Aorta (tissue), 5 donors: Measurements from ENCODE around the gene PAFAH1B1. TPM values are rescaled to one million over a fixed set of nuclear protein-coding genes. Genes with fewer than 3 reads are reported as not detected.
"Not testable (repeated sequence)": the region's sequence is repeated elsewhere in the genome, so short reads cannot be mapped to it uniquely, and the experiment has no call there.

ENCODE experiments used
- ATAC-seq: fragments of 200-7000 bp; cut with Tn5 transposase; one replicate; pipeline ENCODE4 v1.9.1; 2022; ENCODE audit warnings: moderate library complexity; ENCODE audit not compliant: low FRiP score
- DNase-seq, 2 donors: peaks; one replicate each; pipeline ENCODE4 v3.0.0-alpha.2; 2020
- H3K27ac ChIP-seq, 2 donors: one replicate each; pipeline ENCODE4 v1.5.1; 2013; ENCODE audit warnings: low read length in 2 of 2, mild to moderate bottlenecking in 2 of 2, moderate library complexity in 2 of 2, control low read depth in 1 of 2, inconsistent platforms in 1 of 2, low read depth in 1 of 2
- H3K27me3 ChIP-seq, 2 donors: one replicate each; pipeline ENCODE4 v1.6.1; 2013; ENCODE audit warnings: control low read depth in 1 of 2, low read length in 1 of 2, mild to moderate bottlenecking in 1 of 2, moderate library complexity in 1 of 2; ENCODE audit not compliant: insufficient read depth in 2 of 2, control insufficient read depth in 1 of 2
- H3K36me3 ChIP-seq, 2 donors: one replicate each; pipeline ENCODE4 v1.6.1; 2013; ENCODE audit warnings: control low read depth in 1 of 2, low read length in 1 of 2, mild to moderate bottlenecking in 1 of 2; ENCODE audit not compliant: insufficient read depth in 2 of 2, control insufficient read depth in 1 of 2
- H3K4me1 ChIP-seq, 2 donors: one replicate each; pipeline ENCODE4 v1.6.1; 2013; ENCODE audit warnings: low read length in 2 of 2, control low read depth in 1 of 2, mild to moderate bottlenecking in 1 of 2, moderate library complexity in 1 of 2; ENCODE audit not compliant: insufficient read depth in 2 of 2, control insufficient read depth in 1 of 2
- H3K4me3 ChIP-seq, 2 donors: one replicate each; pipeline ENCODE4 v1.5.1; 2013; ENCODE audit warnings: low read length in 2 of 2, control low read depth in 1 of 2, mild to moderate bottlenecking in 1 of 2
- H3K9me3 ChIP-seq: one replicate; pipeline ENCODE4 v1.6.1; 2013; ENCODE audit warnings: mild to moderate bottlenecking, low read length; ENCODE audit not compliant: control insufficient read depth
- WGBS, 2 donors: extraction: QIAGEN DNeasy Blood & Tissue Kit; methylation state at CpG; one replicate each; pipeline ENCODE4 v1.1.7; 2013; 5-methylcytosine and 5-hydroxymethylcytosine counted together
- intact Hi-C, 2 donors: fragments of 100-400 bp; cut with DNase I; formaldehyde crosslinking; loops; one replicate each; pipeline versions ENCODE4 v1.14.2 to v1.15.0; 2022
- polyA plus RNA-seq, 2 donors: library from polyadenylated mRNA; stranded (reverse); fragments of 200-250 nt; gene quantifications; one replicate each; pipeline ENCODE4 v1.2.3, GENCODE V29; 2013
- total RNA-seq, 2 donors: library from RNA; stranded (reverse); fragmentation: NEBNext Ultra II Directional; extraction: Animal tissue kit (Norgen Biotek cat#: 25700); gene quantifications; one replicate each; pipeline ENCODE4 v1.2.1, GENCODE V29; 2021
- donor health status: healthy with polysubstance abuse.
- donor health status: Bipolar disorder and iron deficiency.
- donor health status: DM: no; HTN: no; CAD: no.
- donor health status: DM: no; HTN: no; CAD: no.
- donor health status: DM: yes; HTN: yes; CAD: no.

Gene PAFAH1B1
- total and polyA plus RNA-seq, 4 donors: 47.0 to 176 (median 111) TPM

DNA sequence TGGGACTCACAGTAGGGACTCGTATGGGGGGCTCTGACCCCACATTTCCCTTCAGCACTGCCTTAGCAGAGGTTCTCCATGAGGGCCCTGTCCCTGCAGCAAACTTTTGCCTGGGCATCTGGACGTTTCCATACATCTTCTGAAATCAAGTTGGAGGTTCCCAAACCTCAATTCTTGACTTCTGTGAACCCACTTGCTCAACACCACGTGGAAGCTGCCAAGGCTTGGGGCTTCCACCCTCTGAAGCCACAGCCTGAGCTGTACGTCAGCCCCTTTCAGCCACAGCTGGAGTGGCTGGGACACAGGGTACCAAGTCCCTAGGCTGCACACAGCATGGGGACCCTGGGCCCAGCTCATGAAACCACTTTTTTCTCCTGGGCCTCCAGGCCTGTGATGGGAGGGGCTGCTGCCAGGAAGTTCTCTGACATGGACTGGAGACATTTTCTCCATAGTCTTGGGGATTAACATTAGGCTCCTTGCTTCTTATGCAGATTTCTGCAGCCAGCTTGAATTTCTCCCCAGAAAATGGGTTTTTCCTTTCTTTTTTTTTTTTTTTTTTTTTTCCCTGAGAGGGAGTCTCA is 29.4 kb downstream of the PAFAH1B1 start:
- intact Hi-C loops, H3K27ac ChIP-seq, H3K36me3 ChIP-seq, H3K27me3 ChIP-seq, ATAC-seq, H3K4me1 ChIP-seq, H3K9me3 ChIP-seq, H3K4me3 ChIP-seq: not testable (repeated sequence)
- DNase-seq: peak in 1 of 2 donors; percentile 33
- WGBS, 2 donors: 79 to 83% methylated on average over 4 of the region's 4 CpGs

DNA sequence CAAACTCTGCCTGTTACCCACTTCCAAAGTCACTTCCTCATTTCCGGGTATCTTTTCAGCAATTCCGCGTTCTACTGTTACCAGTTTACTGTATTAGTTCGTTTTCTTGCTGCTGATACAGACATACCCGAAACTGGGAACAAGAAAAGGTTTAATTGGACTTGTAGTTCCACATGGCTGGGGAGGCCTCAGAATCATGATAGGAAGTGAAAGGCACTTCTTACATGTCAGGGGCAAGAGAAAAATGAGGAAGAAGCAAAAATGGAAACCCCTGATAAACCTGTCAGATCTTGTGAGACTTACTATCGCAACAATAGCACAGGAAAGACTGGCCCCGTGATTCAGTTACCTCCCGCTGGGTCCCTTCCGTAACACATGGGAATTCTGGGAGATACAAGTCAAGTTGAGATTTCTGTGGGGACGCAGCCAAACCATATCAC is 30.9 kb downstream of the PAFAH1B1 start:
- Histone ChIP-seq H3K27me3 (no peaks in the 10 kb centered on the region), H3K9me3 (no peaks in the 10 kb centered on the region), H3K4me1 (no peaks in the 10 kb centered on the region), H3K27ac (no peak overlapping the region), H3K36me3 (no peaks in the 10 kb centered on the region), H3K4me3 (no peak overlapping the region)
- ATAC-seq (no peak), DNase-seq (no peak)
- intact Hi-C loops: no loop called here
- 78 to 83% methylated on average over 10 of the region's 10 CpGs for WGBS, 2 donors

DNA sequence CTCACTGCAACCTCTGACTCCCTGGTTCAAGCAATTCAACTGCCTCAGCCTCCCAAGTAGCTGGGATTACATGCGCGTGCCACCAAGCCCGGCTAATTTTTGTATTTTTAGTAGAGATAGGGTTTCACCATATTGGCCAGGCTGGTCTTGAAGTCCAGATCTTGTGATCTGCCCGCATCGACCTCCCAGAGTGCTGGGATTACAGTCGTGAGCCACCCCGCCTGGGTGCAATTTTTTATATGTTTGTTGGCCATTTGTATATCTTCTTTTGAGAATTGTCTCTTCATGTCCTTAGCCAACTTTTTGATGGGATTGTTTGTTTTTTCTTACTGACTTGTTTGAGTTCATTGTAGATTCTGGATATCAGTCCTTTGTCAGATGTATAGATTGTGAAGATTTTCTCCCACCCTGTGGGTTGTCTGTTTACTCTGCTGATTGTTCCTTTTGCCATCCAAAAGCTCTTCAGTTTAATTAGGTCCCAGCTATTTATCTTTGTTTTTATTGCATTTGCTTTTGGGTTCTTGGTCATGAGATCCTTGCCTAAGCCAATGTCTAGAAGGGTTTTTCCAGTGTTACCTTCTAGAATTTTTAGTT is 33.3 kb downstream of the PAFAH1B1 start:
- H3K4me1 ChIP-seq, ATAC-seq, H3K27ac ChIP-seq, H3K9me3 ChIP-seq, H3K27me3 ChIP-seq, DNase-seq, H3K36me3 ChIP-seq, H3K4me3 ChIP-seq, intact Hi-C loops: not testable (repeated sequence)
- 96 to 98% methylated on average over 7 of the region's 7 CpGs for WGBS, 2 donors

DNA sequence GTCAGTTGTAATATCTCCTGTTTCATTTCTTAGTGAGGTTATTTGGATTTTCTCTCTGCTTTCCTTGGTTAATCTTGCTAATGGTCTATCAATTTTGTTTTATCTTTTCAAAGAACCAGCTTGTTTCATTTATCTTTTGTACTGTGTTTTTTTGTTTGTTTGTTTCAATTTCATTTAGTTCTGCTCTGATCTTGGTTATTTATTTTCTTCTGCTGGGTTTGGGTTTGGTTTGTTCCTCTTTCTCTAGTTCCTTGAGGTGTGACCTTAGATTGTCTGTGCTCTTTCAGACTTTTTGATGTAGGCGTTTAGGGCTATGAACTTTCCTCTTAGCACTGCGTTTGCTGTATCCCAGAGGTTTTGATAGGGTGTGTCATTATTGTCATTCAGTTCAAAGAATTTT is 35.5 kb downstream of the PAFAH1B1 start:
- H3K27ac ChIP-seq, H3K36me3 ChIP-seq, H3K4me1 ChIP-seq, DNase-seq, H3K27me3 ChIP-seq, intact Hi-C loops, H3K4me3 ChIP-seq, ATAC-seq, H3K9me3 ChIP-seq: not testable (repeated sequence)
- WGBS, 2 donors: 91 to 94% methylated on average over 2 of the region's 2 CpGs

DNA sequence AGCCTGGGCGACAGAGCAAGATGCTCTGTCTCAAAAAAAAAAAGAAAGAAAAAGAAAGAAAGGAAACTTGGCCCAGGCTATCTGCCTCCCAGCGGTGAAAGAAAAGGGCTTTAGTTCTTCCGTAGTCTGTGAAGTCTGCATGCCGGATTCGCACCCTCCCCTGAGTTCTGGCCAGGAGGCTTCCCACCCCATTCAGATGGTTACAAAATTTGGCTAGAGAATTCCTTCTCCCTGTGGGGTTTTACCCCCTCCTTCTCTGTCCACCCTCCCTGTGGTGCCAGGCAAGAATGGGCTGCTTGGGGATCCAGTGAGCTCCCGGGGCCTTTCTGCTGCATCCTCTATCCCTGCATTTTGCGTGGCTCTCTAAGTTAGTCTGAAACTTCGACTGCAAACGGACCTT is 37.8 kb downstream of the PAFAH1B1 start:
- Histone ChIP-seq H3K4me1 (peaks cover 0 to 7% of the 10 kb centered on the region in 2 donors), H3K27me3 (no peaks in the 10 kb centered on the region), H3K4me3 (no peak overlapping the region), H3K9me3 (no peaks in the 10 kb centered on the region), H3K27ac (no peak overlapping the region), H3K36me3 (peaks cover 0 to 2% of the 10 kb centered on the region in 2 donors)
- intact Hi-C loops: no loop called here
- ATAC-seq: no peak
- WGBS, 2 donors: 50 to 54% methylated on average over 9 of the region's 9 CpGs
- DNase-seq: no peak

DNA sequence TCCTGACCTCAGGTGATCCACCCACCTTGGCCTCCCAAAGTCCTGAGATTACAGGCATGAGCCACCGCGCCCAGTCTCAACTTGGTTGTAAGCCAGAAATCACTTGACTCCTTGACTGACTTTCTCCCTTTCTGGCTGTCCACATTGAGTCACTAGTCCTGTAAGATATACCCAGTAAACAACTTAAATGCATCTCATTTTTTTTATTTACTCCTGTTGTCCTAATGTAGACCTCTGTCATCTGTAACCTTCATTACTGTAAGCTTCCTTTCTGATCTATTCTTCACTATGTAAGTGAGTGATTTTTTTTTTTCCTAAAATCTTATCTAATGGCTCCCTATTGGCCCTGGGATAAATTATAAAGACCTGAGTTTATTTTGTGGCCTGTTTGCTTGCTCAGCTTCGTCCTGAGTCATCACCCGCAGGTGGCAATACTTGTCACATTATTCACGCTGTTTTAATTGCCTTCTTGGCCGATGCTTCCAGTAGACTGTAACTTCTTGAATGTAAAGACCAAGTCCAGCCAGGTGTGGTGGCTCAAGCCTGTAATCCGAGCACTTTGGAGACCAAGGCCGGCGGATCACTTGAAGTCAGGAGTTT is 41.0 kb downstream of the PAFAH1B1 start:
- Histone ChIP-seq H3K9me3 (no peaks in the 10 kb centered on the region), H3K27me3 (no peaks in the 10 kb centered on the region), H3K4me1 (peaks cover 0 to 7% of the 10 kb centered on the region in 2 donors), H3K27ac (no peak overlapping the region), H3K4me3 (no peak overlapping the region), H3K36me3 (peaks cover 0 to 2% of the 10 kb centered on the region in 2 donors)
- 76 to 81% methylated on average over 9 of the region's 9 CpGs for WGBS, 2 donors
- ATAC-seq (no peak), DNase-seq (no peak)
- intact Hi-C loops: no loop called here

DNA sequence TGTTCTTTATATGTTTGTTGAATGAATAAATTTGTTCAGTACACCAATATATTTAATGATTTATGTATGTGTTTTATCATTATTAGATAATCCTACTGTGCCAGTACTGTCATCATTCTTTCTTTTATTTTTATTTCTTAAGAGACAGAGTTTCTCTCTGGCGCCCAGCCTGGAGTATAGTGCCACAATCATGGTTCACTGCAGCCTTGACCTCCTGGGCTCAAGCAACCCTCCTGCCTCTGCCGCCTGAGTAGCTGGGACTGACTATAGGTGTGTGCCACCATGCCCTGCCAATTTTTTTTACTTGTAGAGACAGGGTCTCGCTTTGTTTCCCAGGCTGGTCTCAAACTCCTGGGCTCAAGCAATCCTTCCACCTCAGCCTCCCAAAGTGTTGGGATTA is 41.8 kb downstream of the PAFAH1B1 start:
- ATAC-seq (no peak), DNase-seq (no peak)
- Histone ChIP-seq H3K27ac (no peak overlapping the region), H3K4me3 (no peak overlapping the region), H3K4me1 (peaks cover 0 to 4% of the 10 kb centered on the region in 2 donors), H3K27me3 (no peaks in the 10 kb centered on the region), H3K9me3 (no peaks in the 10 kb centered on the region), H3K36me3 (peaks cover 0 to 2% of the 10 kb centered on the region in 2 donors)
- WGBS, 2 donors: 76 to 82% methylated on average over 3 of the region's 3 CpGs
- intact Hi-C loops: no loop called here

DNA sequence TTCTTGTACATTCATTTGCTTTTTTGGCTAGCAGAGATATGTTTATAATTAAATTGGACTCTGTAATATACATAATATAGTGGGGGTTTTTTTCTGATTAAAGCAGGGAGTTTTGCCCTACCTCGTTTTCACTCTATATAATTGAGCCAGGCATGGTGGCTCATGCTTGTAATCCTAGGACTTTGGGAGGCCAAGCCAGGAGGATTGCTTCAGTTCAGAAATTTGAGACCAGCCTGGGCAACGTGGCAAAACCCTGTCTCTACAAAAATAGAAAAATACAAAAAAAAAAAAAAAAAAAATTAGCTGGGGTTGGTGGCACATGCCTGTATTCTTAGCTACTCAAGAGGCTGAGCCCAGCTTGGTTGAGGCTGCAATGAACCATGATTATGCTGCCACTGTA is 42.2 kb downstream of the PAFAH1B1 start:
- H3K4me3 ChIP-seq: no peak overlapping the region
- 40 to 46% methylated on average over 2 of the region's 2 CpGs for WGBS, 2 donors
- intact Hi-C loops: no loop called here
- peaks cover 0 to 2% of the 10 kb centered on the region in 2 donors for H3K36me3 ChIP-seq
- H3K4me1 ChIP-seq: peaks cover 0 to 7% of the 10 kb centered on the region in 2 donors
- ATAC-seq (no peak), DNase-seq (no peak)
- H3K27me3 ChIP-seq: no peaks in the 10 kb centered on the region
- no peak overlapping the region for H3K27ac ChIP-seq
- no peaks in the 10 kb centered on the region for H3K9me3 ChIP-seq
